Stimulated activated CD8-positive, alpha-beta memory T cell treated with anti-CD3 and anti-CD28 coated beads, Interleukin-12 subunit alpha, Interleukin-12 subunit beta, amount 100 ng/mL, for 1 hour (primary cell): ENCODE results near the gene CAST.
"Not testable (repeated sequence)": the region's sequence is repeated elsewhere in the genome, so short reads cannot be mapped to it uniquely, and the experiment has no call there.

Source experiments
- DNase-seq: peaks from one replicate; pipeline ENCODE4 v3.0.0-alpha.2; 2020; ENCODE audit warnings: low read depth

The CAST gene

DNA sequence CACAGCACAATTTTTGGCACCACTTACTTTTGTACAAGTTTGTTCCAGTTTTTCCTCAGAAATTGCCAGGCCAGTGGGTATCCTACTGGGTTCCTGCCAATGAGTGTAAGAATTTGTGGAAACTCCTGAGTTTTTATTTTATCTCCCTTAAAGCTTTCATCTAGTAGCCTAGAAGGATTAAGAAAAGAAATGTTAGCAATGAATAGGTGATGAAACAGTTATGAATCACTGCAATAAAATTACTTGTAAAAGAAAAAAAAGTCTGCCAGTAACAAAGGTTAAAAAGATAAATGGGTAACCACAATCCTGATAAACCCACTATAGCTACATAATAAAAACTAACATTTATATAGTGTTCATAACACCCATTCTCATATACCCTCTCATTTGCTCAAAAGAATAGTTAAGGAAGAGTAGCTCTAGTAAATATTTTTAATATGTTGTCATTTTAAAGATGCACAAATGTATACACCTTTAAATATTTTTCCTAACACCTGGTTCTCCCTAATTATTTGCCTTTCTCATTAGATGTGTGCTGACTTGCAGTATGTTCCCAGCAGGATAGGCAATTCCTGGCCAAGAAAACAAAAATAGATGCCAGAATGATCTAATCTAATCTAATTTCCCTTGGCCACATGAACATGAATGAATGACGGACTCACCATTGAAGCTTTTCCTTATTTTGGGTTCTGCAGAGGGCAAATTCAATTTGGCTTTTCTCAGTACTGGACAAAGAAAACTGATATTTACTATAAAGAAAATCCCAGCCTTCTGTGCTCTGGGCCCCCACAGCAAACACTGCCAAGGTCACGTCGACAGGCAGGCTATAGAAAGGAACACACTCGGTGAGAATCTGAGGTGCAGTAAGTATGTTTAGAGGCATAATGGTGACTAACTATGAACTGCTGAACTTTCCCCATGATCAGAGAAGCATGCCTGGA is 119.1 kb downstream of the CAST start:
- no peak for DNase-seq

DNA sequence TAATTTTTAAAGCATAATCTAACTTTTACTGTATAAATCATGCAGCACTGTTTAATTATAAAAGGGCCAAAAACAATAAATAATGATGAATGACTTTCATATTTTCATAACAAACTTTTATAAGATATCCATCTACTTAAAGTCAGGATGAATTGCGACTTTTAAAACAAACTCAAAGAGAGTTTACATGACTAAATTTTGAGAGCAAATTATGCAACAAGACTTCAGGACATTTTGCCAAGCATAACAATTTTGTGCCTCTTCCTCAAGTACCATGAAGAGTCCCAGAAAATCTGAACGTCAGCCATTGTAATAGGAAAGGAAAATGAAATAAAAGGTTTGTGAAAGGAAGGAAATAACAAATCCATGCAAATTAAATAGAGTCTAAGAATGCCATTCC is 121.2 kb downstream of the CAST start:
- DNase-seq = no peak

DNA sequence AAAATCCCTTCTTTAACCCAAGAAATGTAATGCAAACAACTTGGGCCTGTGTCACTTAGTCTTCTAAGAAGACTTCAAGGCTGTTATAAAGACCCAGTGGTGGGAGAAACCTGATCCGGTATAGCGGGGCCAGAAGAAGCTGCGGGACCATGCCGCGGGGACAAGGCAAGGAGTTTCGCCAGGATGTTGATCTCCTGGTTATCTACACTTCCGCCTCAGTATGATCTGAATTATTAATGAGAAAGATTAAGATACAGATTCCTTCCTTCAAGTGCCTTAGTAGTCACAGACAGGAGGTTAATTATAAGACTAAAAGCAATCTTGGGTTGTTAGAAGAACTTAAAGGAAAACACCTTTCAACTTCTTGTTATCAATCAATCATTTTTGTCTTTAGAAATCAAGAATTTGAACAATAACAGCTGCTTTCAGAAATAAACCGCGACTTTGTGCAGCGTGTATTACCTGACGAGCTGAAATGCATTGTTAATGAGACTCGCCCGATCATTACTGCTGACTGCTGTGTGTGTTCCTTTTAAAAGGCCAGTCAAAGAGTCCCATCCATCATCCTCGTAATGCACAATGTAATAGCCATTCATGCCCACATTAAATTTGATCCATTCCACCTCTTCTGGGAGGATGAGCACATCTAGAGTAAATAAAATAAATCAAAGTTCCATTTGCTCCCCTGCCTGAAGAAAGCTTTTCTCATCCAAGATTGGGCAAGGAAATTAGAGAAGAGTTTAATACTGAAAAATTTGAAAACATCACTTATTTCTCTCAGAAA is 123.3 kb downstream of the CAST start:
- DNase-seq = no peak

DNA sequence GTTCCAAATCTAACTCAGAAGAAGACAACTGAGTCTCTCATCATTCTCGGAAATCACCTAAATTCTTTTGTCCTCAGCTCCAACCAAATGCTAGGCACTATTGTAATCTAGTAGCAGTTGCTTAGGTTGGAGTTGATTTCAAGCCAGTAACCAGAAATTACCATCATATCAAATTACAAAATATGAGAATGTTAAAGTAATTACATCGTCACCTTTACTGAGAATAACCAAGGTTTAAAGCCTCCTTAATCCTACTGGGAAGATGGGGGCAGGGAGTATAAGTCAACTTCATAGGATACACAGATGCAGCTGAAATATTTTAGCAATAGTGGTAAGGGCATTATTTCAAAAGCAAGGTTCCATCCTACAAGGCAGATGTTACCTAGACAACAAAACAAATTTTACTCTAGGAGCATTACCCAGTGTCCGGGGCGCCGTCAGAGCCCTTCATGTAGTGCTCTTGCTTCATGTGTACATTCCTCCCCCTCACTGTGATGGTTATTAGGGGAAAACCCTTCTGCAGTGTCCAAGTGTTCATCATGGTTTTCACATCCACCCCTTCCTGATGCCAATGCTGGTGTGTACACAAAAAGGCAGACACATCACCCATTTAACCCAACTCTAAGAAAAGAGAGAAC is 126.1 kb downstream of the CAST start:
- no peak for DNase-seq

DNA sequence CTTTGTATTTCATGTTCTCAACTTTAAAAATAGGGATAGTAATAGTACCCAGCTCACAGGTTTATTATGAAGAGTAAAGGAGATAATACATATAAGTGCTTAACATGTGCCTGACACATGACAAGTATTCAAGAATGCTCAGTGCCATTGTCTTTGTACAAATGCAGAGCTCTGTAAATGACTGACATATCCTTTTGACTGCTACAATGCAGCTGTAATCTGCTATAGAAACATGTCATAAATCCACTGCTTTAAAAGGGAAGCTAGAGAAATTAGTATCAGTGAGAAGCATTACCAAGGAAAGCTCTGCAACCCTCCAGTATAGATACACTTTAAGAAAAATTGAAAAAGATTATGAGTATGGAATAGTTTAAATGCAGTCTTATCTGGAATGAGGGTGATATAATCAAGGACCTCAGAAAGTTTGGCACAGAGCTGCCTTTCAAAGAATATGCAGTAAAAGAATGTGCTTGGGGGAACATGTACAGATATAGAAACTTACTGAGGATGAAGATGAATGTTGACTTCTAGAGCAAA is 127.7 kb downstream of the CAST start:
- DNase-seq = no peak

DNA sequence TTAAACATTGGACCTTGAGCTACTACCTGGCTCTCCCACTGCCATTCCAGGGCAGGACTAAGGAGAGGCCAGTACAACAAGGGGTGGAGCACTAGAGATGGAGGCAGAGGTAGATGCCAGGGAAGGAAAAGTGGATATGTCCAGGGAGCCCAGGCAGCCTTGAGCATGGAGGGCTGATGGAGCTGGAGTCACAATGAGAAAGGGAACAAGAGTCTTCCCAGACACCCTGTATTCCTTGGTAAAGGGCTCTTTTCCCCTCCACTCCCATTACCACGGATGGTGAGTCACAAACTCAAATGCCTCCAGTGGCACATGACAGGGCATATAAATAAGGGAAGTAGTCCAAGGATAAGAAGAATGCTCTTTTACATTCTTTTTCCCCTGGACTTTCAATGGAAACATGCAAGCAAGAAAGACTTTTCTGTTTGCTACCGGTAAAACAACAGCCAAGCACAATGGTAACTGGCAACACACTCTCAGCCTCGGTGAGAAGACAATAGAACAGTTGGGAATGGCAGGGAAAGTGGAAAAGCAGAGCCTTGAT is 128.9 kb downstream of the CAST start:
- no peak for DNase-seq

DNA sequence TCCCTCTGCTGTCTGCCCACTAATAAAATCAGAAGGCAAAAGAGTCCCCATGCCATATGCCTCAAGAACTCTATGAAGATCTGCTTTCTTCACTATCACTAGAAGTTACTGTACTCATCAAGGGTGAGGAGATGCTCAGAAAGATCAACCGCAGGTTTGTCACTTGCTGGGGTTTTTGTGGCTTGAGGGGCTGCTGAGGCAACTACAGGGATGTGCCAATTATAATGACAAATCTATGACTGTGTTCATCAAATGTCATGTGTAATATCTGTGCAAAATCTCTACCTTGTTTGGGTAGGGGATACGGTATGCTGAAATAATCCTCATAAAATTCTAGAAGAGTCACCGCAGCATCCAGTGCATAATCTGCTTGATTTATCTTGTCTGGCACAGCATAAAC is 132.6 kb downstream of the CAST start:
- DNase-seq = peak; percentile 27

DNA sequence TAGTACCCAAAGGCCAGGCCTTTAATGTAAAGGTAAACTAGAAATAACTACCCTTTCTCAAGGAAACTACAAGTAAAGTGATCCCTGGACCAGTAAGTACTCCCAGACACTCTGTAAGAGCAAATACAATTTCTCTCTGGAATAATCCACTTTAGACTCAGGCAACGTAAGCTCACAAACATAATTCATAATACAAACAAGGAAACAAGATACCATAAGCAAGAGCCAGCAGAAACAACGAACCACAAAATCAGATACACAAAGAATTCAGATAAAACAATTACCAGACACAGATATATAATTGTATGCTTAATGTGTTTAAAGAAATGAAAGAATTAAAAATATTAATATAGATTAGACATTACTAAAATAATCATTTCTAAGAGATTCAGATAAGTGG is 133.4 kb downstream of the CAST start:
- DNase-seq = no peak

DNA sequence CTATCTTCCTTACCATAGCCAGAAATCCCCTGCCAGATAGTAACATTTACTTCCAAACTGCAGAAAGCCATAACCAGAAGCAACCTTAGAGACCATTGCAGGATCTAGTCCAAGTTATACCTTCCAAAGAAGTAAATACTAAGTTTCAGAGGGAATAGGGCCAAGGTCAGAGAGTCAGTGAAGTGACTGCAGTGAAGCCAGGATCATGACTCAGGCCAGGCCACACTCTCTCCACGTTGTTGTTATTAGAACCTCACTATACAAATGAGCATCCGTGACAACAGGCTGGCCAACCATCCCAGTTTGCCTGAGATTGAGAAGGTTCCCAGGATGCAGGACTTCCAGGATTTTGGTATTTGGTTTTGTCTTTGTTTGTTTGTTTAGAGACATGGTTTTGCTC is 134.3 kb downstream of the CAST start:
- no peak for DNase-seq

DNA sequence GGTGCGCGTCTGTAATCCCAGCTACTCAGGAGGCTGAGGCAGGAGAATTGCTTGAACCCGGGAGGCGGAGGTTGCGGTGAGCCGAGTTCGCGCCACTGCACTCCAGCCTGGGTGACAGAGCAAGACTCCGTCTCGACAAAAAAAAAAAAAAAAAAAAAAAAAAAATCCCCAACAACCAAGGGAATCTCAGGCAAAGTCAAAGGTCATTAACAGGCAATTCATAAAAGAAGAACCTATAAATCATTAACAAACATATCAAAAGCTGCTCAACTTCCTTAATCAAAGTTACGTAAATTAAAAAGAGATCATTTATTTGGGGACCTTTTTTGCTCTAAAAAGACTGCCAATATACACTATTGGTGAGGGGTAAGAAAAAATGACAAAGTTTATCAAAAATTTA is 139.5 kb downstream of the CAST start:
- not testable (repeated sequence) for DNase-seq

DNA sequence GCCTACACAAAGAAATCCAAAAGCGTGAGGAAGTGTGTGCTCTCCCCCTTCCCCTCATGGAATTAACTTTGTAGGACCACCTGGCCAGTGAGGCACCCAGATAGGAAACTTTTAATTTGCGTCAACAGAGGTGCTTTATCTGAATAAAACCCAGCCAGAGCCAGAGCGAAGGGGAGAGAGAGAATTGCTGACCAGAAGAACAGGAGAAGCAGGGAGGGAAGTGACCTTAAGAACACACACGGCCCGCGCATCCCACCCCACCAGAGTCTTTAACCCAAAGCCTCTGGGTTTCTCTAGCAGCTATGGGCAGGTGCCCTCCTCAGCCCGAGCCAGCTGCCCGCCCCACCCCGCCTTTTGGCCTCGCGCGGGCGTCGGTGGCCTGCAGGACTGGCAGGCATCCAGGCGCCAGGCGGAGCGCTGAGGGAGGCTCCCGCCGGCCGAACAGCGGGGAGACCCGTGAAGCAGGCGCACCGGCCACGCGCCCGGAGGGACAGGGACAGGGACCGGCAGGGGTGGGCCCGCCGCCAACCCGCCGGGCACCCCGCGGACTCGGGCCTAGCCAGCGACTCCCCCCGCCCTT is 145.0 kb downstream of the CAST start:
- DNase-seq = no peak

DNA sequence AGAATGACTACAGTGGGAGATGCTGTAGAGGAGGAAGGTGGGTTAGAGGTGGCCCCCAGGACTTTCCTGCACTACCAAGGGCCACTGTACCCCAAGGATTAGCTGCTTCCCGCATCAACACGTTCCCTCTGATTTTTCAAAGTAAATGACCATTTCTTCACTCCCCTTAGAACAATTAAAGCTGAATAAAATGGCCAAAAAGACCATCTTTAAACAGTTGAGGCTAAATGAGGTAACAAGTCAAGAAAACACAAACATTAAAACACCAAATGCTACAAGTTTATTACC is 146.3 kb downstream of the CAST start:
- no peak for DNase-seq

DNA sequence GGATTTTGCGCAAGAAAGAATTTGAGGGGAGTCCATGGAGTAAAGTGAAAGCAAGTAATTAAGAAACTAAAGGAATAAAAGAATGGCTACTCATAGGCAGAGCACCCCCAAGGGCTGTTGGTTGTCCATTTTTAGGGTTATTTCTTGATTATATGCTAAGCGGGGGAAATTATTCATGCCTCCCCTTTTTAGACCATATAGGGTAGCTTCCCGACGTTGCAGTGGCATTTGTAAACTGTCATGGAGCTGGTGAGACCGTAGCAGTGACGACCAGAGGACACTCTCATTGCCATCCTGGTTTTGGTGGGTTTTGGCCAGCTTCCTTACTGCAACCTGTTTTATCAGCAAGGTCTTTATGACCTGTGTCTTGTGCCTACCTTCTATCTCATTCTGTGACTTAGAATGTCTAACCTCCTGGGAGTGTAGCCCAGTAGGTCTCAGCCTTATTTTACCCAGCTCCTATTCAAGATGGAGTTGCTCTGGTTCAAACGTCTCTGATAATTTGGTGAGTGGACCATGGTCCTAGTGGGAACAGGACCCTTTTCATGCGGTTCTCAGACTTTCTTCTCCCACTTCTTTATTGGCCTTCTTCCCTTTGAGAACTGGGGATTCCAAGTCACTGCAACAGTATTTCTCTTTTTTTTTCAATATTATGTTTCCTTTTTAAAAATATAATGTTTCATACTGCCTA is 146.8 kb downstream of the CAST start:
- DNase-seq = no peak

DNA sequence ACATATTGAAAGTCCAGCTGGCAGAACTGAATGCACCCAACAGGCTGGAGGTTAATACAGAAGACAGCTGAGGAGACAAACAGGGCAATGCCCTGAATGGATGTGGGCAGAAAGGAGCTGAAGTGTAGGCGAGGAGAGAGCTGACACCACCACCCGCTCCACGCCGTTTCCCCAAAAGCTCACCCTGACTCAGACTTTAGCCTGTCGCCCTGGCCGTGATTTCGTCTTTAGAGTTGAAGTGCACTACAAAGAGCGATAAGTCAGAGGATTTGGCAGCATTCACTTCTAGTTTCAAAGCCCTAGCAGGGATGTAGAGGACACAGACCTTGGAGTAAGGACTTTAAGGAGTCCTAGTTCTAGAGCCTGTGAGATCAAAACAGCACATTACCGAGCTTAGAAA is 147.7 kb downstream of the CAST start:
- no peak for DNase-seq

DNA sequence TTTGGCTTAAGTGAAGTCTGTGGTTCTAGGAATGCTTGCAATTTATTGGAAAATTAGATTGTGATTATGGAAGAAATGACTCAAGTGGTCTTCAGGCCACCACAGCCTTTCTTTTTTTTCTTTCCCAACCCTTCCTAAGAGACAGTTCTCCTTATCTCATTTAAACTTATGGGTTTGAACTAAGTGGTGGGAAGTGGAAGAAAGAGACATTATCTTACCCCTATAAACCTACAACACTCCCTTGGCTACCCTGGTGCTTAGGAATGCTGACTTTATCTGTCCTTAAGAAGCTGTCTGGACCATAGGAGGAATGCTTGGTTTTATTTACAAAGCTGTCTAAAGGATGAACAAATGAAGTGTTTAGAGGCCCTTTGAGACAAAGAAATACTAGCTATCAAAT is 150.7 kb downstream of the CAST start:
- DNase-seq = no peak

DNA sequence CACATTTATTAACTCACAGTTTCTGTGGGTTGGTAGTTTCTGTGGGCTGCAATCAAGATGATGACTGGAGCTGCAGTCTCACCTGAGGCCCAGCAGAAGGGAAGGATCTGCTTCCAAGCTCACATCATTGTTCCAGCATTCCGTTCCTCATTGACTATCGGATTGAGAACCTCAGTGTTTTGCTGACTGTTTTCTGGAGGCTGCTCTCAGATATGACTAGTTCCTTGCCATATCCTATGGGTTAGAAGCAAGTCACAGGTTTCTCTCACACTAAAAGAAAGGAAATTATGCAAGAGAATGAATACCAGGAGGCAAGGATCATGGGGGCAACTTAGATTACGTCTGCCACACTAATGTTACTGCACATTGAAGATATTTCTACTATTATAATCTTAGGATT is 151.9 kb downstream of the CAST start:
- DNase-seq = no peak

DNA sequence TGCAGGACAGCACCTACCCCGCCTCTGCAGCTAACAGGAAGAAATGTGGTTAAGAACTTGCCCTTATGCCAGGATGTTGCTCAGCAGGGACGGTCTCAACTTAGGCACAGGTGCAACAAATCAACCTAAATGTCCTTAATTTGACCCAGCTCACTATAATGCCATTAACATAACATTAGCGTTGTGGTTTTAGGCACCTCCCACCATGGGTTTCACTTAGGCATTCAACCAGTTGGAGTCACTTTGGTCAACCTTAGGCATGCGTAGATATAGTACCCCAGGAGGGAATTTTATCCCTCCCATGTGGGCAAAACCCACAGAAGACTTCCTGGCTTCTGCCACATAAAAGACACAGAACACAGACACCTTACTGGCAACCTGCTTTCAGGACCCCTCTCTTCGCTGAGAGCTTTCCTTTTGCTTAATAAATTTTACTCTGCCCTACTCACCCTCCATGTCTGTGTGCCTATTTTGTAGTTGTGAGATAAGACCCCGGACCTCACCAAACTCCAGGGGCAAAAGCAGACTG is 154.3 kb downstream of the CAST start:
- DNase-seq = peak; percentile 30

DNA sequence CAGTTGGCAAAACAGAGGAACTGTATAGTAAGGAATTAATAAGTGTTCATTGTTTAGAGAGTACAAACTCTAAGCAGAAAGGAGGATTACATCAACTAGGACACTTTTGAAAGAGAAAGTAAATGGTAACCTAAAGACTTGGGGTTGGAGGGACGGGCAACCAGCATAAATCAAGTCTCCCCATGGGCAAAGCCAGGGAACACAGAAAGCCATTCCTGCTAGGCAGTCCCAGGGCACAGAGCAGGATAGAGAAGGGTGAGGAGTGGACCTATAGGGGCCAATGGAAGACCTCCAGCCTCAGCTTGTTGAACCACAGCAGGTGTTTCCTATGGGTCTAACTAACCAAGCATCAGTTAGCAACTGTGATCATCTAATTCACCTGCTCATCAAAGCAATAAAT is 154.8 kb downstream of the CAST start:
- DNase-seq = no peak

DNA sequence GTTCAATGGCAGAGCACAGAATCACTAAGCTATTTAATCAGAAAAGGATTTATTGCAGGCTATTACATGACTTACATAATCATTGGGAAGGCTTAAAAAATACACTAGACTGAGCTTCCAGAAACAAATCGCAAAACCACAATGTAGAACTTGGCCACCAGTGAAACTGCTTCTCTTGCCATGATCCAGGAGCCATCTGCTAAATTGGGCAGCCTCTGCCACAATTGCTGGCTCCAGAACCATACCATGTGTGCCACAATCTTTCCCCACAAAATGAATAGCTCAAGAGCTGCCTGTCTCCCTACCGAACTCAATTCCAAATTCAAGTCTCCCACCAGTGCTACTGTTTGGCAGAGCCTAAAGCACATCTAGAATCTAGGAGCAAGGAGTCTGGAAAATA is 155.3 kb downstream of the CAST start:
- no peak for DNase-seq

DNA sequence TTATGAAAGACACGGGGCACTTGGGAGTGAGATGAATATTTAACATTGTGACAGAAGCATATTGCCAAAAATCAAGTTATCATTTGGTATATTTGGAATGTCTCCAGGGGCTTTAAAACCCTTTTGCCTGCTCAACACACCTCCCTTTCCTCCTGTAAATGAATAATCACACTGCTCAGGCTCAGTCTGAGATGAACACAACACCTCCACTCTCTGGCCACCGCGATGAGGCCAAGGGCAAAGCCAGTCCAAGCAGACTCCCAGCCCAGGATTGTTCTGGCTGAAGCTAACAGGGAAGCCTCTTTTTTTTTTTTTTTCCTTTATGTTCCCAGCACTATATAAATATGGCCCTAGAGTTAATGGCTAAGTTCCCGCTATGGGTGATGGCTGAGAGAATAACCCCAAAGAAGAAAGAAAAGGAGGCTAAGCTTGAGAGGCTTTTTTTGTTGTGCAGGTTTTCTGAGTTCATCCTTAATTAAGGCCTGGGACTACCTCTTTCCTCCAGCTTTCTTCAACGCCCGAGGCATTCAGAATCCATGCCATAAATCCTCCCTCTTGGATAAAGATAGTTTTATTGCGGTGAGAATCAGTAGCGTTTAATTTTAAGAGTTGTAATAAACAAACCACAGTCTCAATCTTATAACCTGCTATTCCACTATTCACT is 156.1 kb downstream of the CAST start:
- no peak for DNase-seq

DNA sequence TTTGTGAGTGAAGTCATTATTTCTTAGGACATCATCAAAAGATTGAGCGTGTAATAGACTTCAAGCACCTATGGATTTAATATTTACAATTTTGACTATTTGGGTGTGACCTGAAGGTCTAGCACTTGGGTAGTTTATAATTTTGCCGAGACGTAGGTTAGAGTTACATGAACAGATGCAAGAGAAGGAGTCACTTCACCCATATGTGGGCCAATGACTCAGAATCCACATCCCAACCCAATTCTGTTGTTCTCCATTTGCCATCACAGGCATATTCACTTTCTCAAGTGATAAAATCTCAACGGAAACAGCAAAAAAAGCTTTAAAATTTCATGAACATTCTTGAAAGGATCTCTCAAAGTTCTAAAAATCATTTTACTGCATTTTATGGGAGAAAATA is 157.6 kb downstream of the CAST start:
- DNase-seq = no peak
